ENCODE measurements around the gene SLC35E4.
A peak's percentile ranks its signal among the peaks of the same experiment; 100 is the strongest.

The SLC35E4 gene

DNA sequence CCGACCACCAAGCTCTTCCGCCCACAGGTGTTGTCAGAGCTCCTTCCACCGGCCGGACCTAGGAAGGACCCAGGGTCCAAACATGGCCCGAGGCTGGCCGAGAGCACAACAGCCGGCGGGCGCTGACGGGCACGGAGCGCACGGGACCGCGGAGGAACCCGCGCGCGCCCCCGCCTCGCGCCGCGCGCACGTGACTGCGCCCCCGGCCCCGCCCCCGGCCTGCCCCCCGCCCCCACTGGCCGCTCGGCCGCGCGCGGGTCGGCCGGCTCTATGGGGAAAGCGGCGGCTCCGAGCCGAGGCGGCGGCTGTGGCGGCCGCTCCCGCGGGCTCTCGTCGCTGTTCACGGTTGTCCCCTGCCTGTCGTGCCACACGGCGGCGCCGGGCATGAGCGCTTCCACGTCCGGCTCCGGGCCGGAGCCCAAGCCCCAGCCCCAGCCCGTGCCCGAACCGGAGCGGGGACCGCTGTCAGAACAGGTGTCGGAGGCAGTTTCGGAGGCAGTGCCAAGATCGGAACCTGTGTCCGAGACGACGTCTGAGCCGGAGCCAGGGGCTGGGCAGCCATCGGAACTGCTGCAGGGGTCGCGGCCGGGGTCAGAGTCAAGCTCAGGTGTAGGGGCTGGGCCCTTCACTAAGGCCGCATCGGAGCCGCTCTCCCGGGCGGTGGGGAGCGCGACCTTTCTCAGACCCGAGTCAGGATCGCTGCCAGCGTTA lies 59.2 kb downstream of the SLC35E4 start, which contains the start of gene OSBP2:
Gene OSBP2 (plus strand): TSS at position 235 of the 711 bp plus-strand sequence. CDS start 36 bp downstream, at position 271.
- peak; percentile 46 for DNase-seq

DNA sequence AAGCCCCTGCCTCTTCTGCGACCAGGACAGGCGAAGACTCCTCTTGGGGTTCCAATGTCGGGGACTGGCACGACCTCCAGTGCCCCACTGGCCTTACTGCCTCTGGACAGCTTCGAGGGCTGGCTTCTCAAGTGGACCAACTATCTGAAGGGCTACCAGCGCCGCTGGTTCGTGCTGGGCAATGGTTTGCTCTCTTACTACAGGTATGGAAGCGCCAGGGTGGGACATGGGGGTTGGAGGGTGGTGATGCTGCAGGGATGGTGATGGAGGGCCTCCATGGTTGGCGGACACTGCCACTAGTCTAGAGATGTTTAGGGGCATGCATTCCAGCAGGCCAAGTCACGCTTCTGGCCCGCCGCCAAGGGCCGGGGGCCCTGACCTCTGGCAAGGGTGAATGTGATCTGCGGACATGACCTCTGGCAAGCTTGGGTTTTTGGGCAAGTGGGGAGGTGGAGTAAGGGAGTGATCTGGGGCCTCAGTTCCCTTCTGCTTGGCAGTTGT lies 59.8 kb downstream of the SLC35E4 start:
- DNase-seq = no peak

GRCh38 chr22:30695871-30696655 lies 60.5 kb downstream of the SLC35E4 start:
- DNase-seq = no peak

All from COR-L47 (cell line).